ENCODE measurements around the gene SH3BP1.
"Not testable (repeated sequence)": the region's sequence is repeated elsewhere in the genome, so short reads cannot be mapped to it uniquely, and the experiment has no call there.

Gene SH3BP1

GRCh38 chr22:37601540-37602442 is 37.7 kb upstream of the SH3BP1 start:
- CTCF ChIA-PET: interaction anchor here (0.9 to 2.3 kb wide), 4 partner anchors 9 to 34 kb away, joined by 3 to 5 read pairs (median 4); no protein-coding TSS in a partner anchor
- 78% methylated on average over 11 of the region's 14 CpGs for WGBS (ENCODE audit: insufficient coverage)
- Histone ChIP-seq H3K27me3 (replicated peaks in 2 of 5; ENCODE audit: control insufficient read depth in 4 of 5, insufficient read depth in 5 of 5, low read length in 4 of 5) (peaks cover 0 to 3% (median 0%) of the 10 kb centered on the region in 5 experiments), H3K27ac (ENCODE audit: insufficient read depth in 1 of 2, low read depth in 1 of 2, low read length in 2 of 2, poor library complexity in 1 of 2, severe bottlenecking in 2 of 2) (no peak overlapping the region), H3K4me3 (ENCODE audit: control insufficient read depth in 1 of 7, extremely low read depth in 1 of 7, insufficient read depth in 4 of 7, low read depth in 2 of 7, low read length in 6 of 7) (no peak overlapping the region), H3K4me1 (ENCODE audit: control extremely low read depth in 1 of 4, control insufficient read depth in 4 of 4, insufficient read depth in 4 of 4, low read length in 3 of 4) (peaks cover 0 to 14% (median 3%) of the 10 kb centered on the region in 4 experiments), H3K36me3 (ENCODE audit: control insufficient read depth in 4 of 4, insufficient read depth in 4 of 4, low read length in 3 of 4) (no peaks in the 10 kb centered on the region), H3K9me3 (ENCODE audit: control extremely low read depth in 1 of 5, control insufficient read depth in 4 of 5, insufficient read depth in 2 of 5, low read depth in 1 of 5, low read length in 4 of 5) (no peaks in the 10 kb centered on the region)
- POLR2A ChIA-PET: no interaction called here
- DNase-seq: peak in 2 of 3 donors; percentile 26 to 41

GRCh38 chr22:37602546-37603277 is 36.8 kb upstream of the SH3BP1 start:
- DNase-seq; POLR2A ChIA-PET; H3K27me3 ChIP-seq (replicated peaks in 2 of 5; ENCODE audit: control insufficient read depth in 4 of 5, insufficient read depth in 5 of 5, low read length in 4 of 5); H3K36me3 ChIP-seq (ENCODE audit: control insufficient read depth in 4 of 4, insufficient read depth in 4 of 4, low read length in 3 of 4); H3K27ac ChIP-seq (ENCODE audit: insufficient read depth in 1 of 2, low read depth in 1 of 2, low read length in 2 of 2, poor library complexity in 1 of 2, severe bottlenecking in 2 of 2); H3K4me3 ChIP-seq (ENCODE audit: control insufficient read depth in 1 of 7, extremely low read depth in 1 of 7, insufficient read depth in 4 of 7, low read depth in 2 of 7, low read length in 6 of 7); H3K9me3 ChIP-seq (ENCODE audit: control extremely low read depth in 1 of 5, control insufficient read depth in 4 of 5, insufficient read depth in 2 of 5, low read depth in 1 of 5, low read length in 4 of 5): not testable (repeated sequence)
- WGBS (ENCODE audit: insufficient coverage): 71% methylated on average over 3 of the region's 5 CpGs
- CTCF ChIA-PET: interaction anchor here (0.9 to 2.9 kb wide), 5 partner anchors 10 to 63 kb away, joined by 4 to 10 read pairs (median 5); no protein-coding TSS in a partner anchor
- peaks cover 2 to 23% (median 10%) of the 10 kb centered on the region in 4 experiments for H3K4me1 ChIP-seq (ENCODE audit: control extremely low read depth in 1 of 4, control insufficient read depth in 4 of 4, insufficient read depth in 4 of 4, low read length in 3 of 4)

GRCh38 chr22:37604074-37604473 is 35.4 kb upstream of the SH3BP1 start:
- no peak overlapping the region for H3K27ac ChIP-seq (ENCODE audit: insufficient read depth in 1 of 2, low read depth in 1 of 2, low read length in 2 of 2, poor library complexity in 1 of 2, severe bottlenecking in 2 of 2)
- DNase-seq: no peak
- no peak overlapping the region for H3K4me3 ChIP-seq (ENCODE audit: control insufficient read depth in 1 of 7, extremely low read depth in 1 of 7, insufficient read depth in 4 of 7, low read depth in 2 of 7, low read length in 6 of 7)
- ChIA-PET POLR2A (no interaction called here), CTCF (interaction anchor here (0.7 to 31.2 kb wide), 6 partner anchors 10 to 64 kb away, joined by 3 to 622 read pairs (median 4); partner anchors contain the start of gene SH3BP1)
- no peaks in the 10 kb centered on the region for H3K9me3 ChIP-seq (ENCODE audit: control extremely low read depth in 1 of 5, control insufficient read depth in 4 of 5, insufficient read depth in 2 of 5, low read depth in 1 of 5, low read length in 4 of 5)
- 100% methylated on average over 3 of the region's 6 CpGs for WGBS (ENCODE audit: insufficient coverage)
- peaks cover 5 to 25% (median 14%) of the 10 kb centered on the region in 4 experiments for H3K4me1 ChIP-seq (ENCODE audit: control extremely low read depth in 1 of 4, control insufficient read depth in 4 of 4, insufficient read depth in 4 of 4, low read length in 3 of 4)
- no peaks in the 10 kb centered on the region for H3K36me3 ChIP-seq (ENCODE audit: control insufficient read depth in 4 of 4, insufficient read depth in 4 of 4, low read length in 3 of 4)
- H3K27me3 ChIP-seq (replicated peaks in 2 of 5; ENCODE audit: control insufficient read depth in 4 of 5, insufficient read depth in 5 of 5, low read length in 4 of 5): peaks cover 0 to 3% (median 0%) of the 10 kb centered on the region in 5 experiments

GRCh38 chr22:37604875-37605274 is 34.6 kb upstream of the SH3BP1 start:
- Histone ChIP-seq H3K27me3 (replicated peaks in 2 of 5; ENCODE audit: control insufficient read depth in 4 of 5, insufficient read depth in 5 of 5, low read length in 4 of 5) (peaks cover 0 to 3% (median 0%) of the 10 kb centered on the region in 5 experiments), H3K36me3 (ENCODE audit: control insufficient read depth in 4 of 4, insufficient read depth in 4 of 4, low read length in 3 of 4) (no peaks in the 10 kb centered on the region), H3K4me3 (ENCODE audit: control insufficient read depth in 1 of 7, extremely low read depth in 1 of 7, insufficient read depth in 4 of 7, low read depth in 2 of 7, low read length in 6 of 7) (no peak overlapping the region), H3K4me1 (ENCODE audit: control extremely low read depth in 1 of 4, control insufficient read depth in 4 of 4, insufficient read depth in 4 of 4, low read length in 3 of 4) (peaks cover 8 to 31% (median 22%) of the 10 kb centered on the region in 4 experiments), H3K9me3 (ENCODE audit: control extremely low read depth in 1 of 5, control insufficient read depth in 4 of 5, insufficient read depth in 2 of 5, low read depth in 1 of 5, low read length in 4 of 5) (no peaks in the 10 kb centered on the region), H3K27ac (ENCODE audit: insufficient read depth in 1 of 2, low read depth in 1 of 2, low read length in 2 of 2, poor library complexity in 1 of 2, severe bottlenecking in 2 of 2) (no peak overlapping the region)
- DNase-seq: peak in 2 of 3 donors; percentile 52 to 53
- WGBS (ENCODE audit: insufficient coverage): 47% methylated on average over 4 of the region's 5 CpGs
- POLR2A ChIA-PET: no interaction called here
- CTCF ChIA-PET: interaction anchor here (1.1 to 31.2 kb wide), 8 partner anchors 9 to 75 kb away, joined by 3 to 622 read pairs (median 4); partner anchors contain the start of gene SH3BP1

GRCh38 chr22:37607010-37607934 is 32.2 kb upstream of the SH3BP1 start:
- ChIA-PET POLR2A (interaction anchor here (1.2 to 1.5 kb wide), 4 partner anchors 10 to 51 kb away, joined by 3 to 7 read pairs (median 4); partner anchors contain the start of gene PDXP), CTCF (interaction anchor here (0.5 to 31.2 kb wide), 27 partner anchors 11 to 378 kb away, joined by 3 to 622 read pairs (median 4); partner anchors contain the start of genes NOL12, PDXP and SH3BP1)
- H3K4me3 ChIP-seq (ENCODE audit: control insufficient read depth in 1 of 7, extremely low read depth in 1 of 7, insufficient read depth in 4 of 7, low read depth in 2 of 7, low read length in 6 of 7): peak overlapping the region in 6 of 7 experiments; percentile 8 to 69 (median 30)
- peak; percentile 69 to 75 (median 74) for DNase-seq
- no peaks in the 10 kb centered on the region for H3K36me3 ChIP-seq (ENCODE audit: control insufficient read depth in 4 of 4, insufficient read depth in 4 of 4, low read length in 3 of 4)
- 2% methylated on average over 18 of the region's 44 CpGs for WGBS (ENCODE audit: insufficient coverage)
- no peaks in the 10 kb centered on the region for H3K27me3 ChIP-seq (replicated peaks in 2 of 5; ENCODE audit: control insufficient read depth in 4 of 5, insufficient read depth in 5 of 5, low read length in 4 of 5)
- no peaks in the 10 kb centered on the region for H3K9me3 ChIP-seq (ENCODE audit: control extremely low read depth in 1 of 5, control insufficient read depth in 4 of 5, insufficient read depth in 2 of 5, low read depth in 1 of 5, low read length in 4 of 5)
- peaks cover 10 to 45% (median 36%) of the 10 kb centered on the region in 4 experiments for H3K4me1 ChIP-seq (ENCODE audit: control extremely low read depth in 1 of 4, control insufficient read depth in 4 of 4, insufficient read depth in 4 of 4, low read length in 3 of 4)
- no peak overlapping the region for H3K27ac ChIP-seq (ENCODE audit: insufficient read depth in 1 of 2, low read depth in 1 of 2, low read length in 2 of 2, poor library complexity in 1 of 2, severe bottlenecking in 2 of 2)

GRCh38 chr22:37607935-37608476 is 31.5 kb upstream of the SH3BP1 start:
- DNase-seq: no peak
- no peaks in the 10 kb centered on the region for H3K9me3 ChIP-seq (ENCODE audit: control extremely low read depth in 1 of 5, control insufficient read depth in 4 of 5, insufficient read depth in 2 of 5, low read depth in 1 of 5, low read length in 4 of 5)
- ChIA-PET CTCF (interaction anchor here (0.7 to 31.2 kb wide), 19 partner anchors 12 to 88 kb away, joined by 3 to 622 read pairs (median 6); partner anchors contain the start of genes NOL12, PDXP and SH3BP1), POLR2A (interaction anchor here (1.2 to 1.5 kb wide), 5 partner anchors 9 to 51 kb away, joined by 3 to 7 read pairs (median 4); partner anchors contain the start of gene PDXP)
- no peaks in the 10 kb centered on the region for H3K36me3 ChIP-seq (ENCODE audit: control insufficient read depth in 4 of 4, insufficient read depth in 4 of 4, low read length in 3 of 4)
- peak overlapping the region; percentile 81 to 87 for H3K27ac ChIP-seq (ENCODE audit: insufficient read depth in 1 of 2, low read depth in 1 of 2, low read length in 2 of 2, poor library complexity in 1 of 2, severe bottlenecking in 2 of 2)
- no peaks in the 10 kb centered on the region for H3K27me3 ChIP-seq (replicated peaks in 2 of 5; ENCODE audit: control insufficient read depth in 4 of 5, insufficient read depth in 5 of 5, low read length in 4 of 5)
- H3K4me1 ChIP-seq (ENCODE audit: control extremely low read depth in 1 of 4, control insufficient read depth in 4 of 4, insufficient read depth in 4 of 4, low read length in 3 of 4): peaks cover 10 to 47% (median 36%) of the 10 kb centered on the region in 4 experiments
- 1% methylated on average over 10 of the region's 17 CpGs for WGBS (ENCODE audit: insufficient coverage)
- peak overlapping the region in 6 of 7 experiments; percentile 4 to 92 (median 85) for H3K4me3 ChIP-seq (ENCODE audit: control insufficient read depth in 1 of 7, extremely low read depth in 1 of 7, insufficient read depth in 4 of 7, low read depth in 2 of 7, low read length in 6 of 7)

All from common myeloid progenitor, CD34-positive (primary cell).